Renal cortex interstitium (tissue), 15 donors: ENCODE results near the gene FDPS. TPM values are rescaled to one million over a fixed set of nuclear protein-coding genes. Genes with fewer than 3 reads are reported as not detected.

Experiments
- DNase-seq, 11 donors: peaks; one replicate each; pipeline ENCODE4 v3.0.0-alpha.2; 2013; ENCODE audit warnings: low read depth in 9 of 11, low spot score in 4 of 11; ENCODE audit errors: extremely low read depth in 1 of 11
- long read RNA-seq, 16 experiments: transcript quantifications; one replicate each; lab custom pipeline, GENCODE V29; 2026
- polyA plus RNA-seq, 3 donors: library from polyadenylated mRNA; unstranded; fragments of 120-200 nt; gene quantifications; one replicate each; pipeline ENCODE4 v1.2.1, GENCODE V29; 2013; ENCODE audit not compliant: insufficient read length in 3 of 3

The FDPS gene
- 100 to 1,000 TPM; 169 to 212 (median 174) TPM for polyA plus RNA-seq
- long read RNA-seq, donor 1, transcript FDPS-206 (10 exons, 1,178 nt) = major isoform, 17 of 81 reads
- long read RNA-seq, donor 1, transcript FDPS-214 (2 exons, 475 nt) = minor isoform, 7 of 81 reads
- long read RNA-seq, donor 1, partial matches to known transcripts = 43 of 81 reads
- long read RNA-seq, donor 1, other reads (novel, unspliced or antisense) = 0 of 81 reads
- long read RNA-seq, donor 2, transcript FDPS-203 (10 exons, 1,256 nt) = minor isoform, 11 of 71 reads
- long read RNA-seq, donor 2, transcript FDPS-206 (10 exons, 1,178 nt) = major isoform, 22 of 71 reads
- long read RNA-seq, donor 2, transcript FDPS-214 (2 exons, 475 nt) = minor isoform, 7 of 71 reads
- long read RNA-seq, donor 2, partial matches to known transcripts = 23 of 71 reads
- long read RNA-seq, donor 2, other reads (novel, unspliced or antisense) = 0 of 71 reads
- long read RNA-seq, donor 3, transcript FDPS-203 (10 exons, 1,256 nt) = minor isoform, 18 of 144 reads
- long read RNA-seq, donor 3, transcript FDPS-206 (10 exons, 1,178 nt) = major isoform, 38 of 144 reads
- long read RNA-seq, donor 3, transcript FDPS-221 (10 exons, 1,198 nt) = minor isoform, 6 of 144 reads
- long read RNA-seq, donor 3, partial matches to known transcripts = 77 of 144 reads
- long read RNA-seq, donor 3, other reads (novel, unspliced or antisense) = 0 of 144 reads
- long read RNA-seq, donor 4, transcript FDPS-203 (10 exons, 1,256 nt) = minor isoform, 7 of 109 reads
- long read RNA-seq, donor 4, transcript FDPS-221 (10 exons, 1,198 nt) = minor isoform, 5 of 109 reads
- long read RNA-seq, donor 4, transcript FDPS-206 (10 exons, 1,178 nt) = major isoform, 20 of 109 reads
- long read RNA-seq, donor 4, partial matches to known transcripts = 69 of 109 reads
- long read RNA-seq, donor 4, other reads (novel, unspliced or antisense) = 0 of 109 reads
- long read RNA-seq, donor 5 = 0 reads
- long read RNA-seq, donor 6, transcript FDPS-221 (10 exons, 1,198 nt) = minor isoform, 6 of 159 reads
- long read RNA-seq, donor 6, transcript FDPS-206 (10 exons, 1,178 nt) = major isoform, 18 of 159 reads
- long read RNA-seq, donor 6, transcript FDPS-203 (10 exons, 1,256 nt) = minor isoform, 15 of 159 reads
- long read RNA-seq, donor 6, transcript FDPS-214 (2 exons, 475 nt) = minor isoform, 8 of 159 reads
- long read RNA-seq, donor 6, partial matches to known transcripts = 103 of 159 reads
- long read RNA-seq, donor 6, other reads (novel, unspliced or antisense) = 0 of 159 reads
- long read RNA-seq, donor 7, transcript FDPS-214 (2 exons, 475 nt) = minor isoform, 8 of 135 reads
- long read RNA-seq, donor 7, transcript FDPS-206 (10 exons, 1,178 nt) = major isoform, 25 of 135 reads
- long read RNA-seq, donor 7, transcript FDPS-221 (10 exons, 1,198 nt) = minor isoform, 6 of 135 reads
- long read RNA-seq, donor 7, transcript FDPS-203 (10 exons, 1,256 nt) = minor isoform, 17 of 135 reads
- long read RNA-seq, donor 7, partial matches to known transcripts = 68 of 135 reads
- long read RNA-seq, donor 7, other reads (novel, unspliced or antisense) = 0 of 135 reads
- long read RNA-seq, donor 8, transcript FDPS-206 (10 exons, 1,178 nt) = major isoform, 42 of 192 reads
- long read RNA-seq, donor 8, transcript FDPS-203 (10 exons, 1,256 nt) = minor isoform, 24 of 192 reads
- long read RNA-seq, donor 8, transcript FDPS-214 (2 exons, 475 nt) = minor isoform, 9 of 192 reads
- long read RNA-seq, donor 8, transcript FDPS-215 (4 exons, 680 nt) = minor isoform, 9 of 192 reads
- long read RNA-seq, donor 8, partial matches to known transcripts = 92 of 192 reads
- long read RNA-seq, donor 8, other reads (novel, unspliced or antisense) = 0 of 192 reads
- long read RNA-seq, donor 9, transcript FDPS-203 (10 exons, 1,256 nt) = minor isoform, 11 of 104 reads
- long read RNA-seq, donor 9, transcript FDPS-214 (2 exons, 475 nt) = minor isoform, 5 of 104 reads
- long read RNA-seq, donor 9, transcript FDPS-206 (10 exons, 1,178 nt) = major isoform, 23 of 104 reads
- long read RNA-seq, donor 9, partial matches to known transcripts = 58 of 104 reads
- long read RNA-seq, donor 9, other reads (novel, unspliced or antisense) = 0 of 104 reads
- long read RNA-seq, donor 10, transcript FDPS-221 (10 exons, 1,198 nt) = minor isoform, 6 of 146 reads
- long read RNA-seq, donor 10, transcript FDPS-214 (2 exons, 475 nt) = minor isoform, 9 of 146 reads
- long read RNA-seq, donor 10, transcript FDPS-203 (10 exons, 1,256 nt) = minor isoform, 12 of 146 reads
- long read RNA-seq, donor 10, transcript FDPS-206 (10 exons, 1,178 nt) = major isoform, 26 of 146 reads
- long read RNA-seq, donor 10, partial matches to known transcripts = 85 of 146 reads
- long read RNA-seq, donor 10, other reads (novel, unspliced or antisense) = 0 of 146 reads
- long read RNA-seq, donor 11, transcript FDPS-215 (4 exons, 680 nt) = minor isoform, 7 of 115 reads
- long read RNA-seq, donor 11, transcript FDPS-203 (10 exons, 1,256 nt) = minor isoform, 9 of 115 reads
- long read RNA-seq, donor 11, transcript FDPS-206 (10 exons, 1,178 nt) = major isoform, 23 of 115 reads
- long read RNA-seq, donor 11, transcript FDPS-221 (10 exons, 1,198 nt) = minor isoform, 6 of 115 reads
- long read RNA-seq, donor 11, partial matches to known transcripts = 63 of 115 reads
- long read RNA-seq, donor 11, other reads (novel, unspliced or antisense) = 0 of 115 reads
- long read RNA-seq, donor 12, transcript FDPS-203 (10 exons, 1,256 nt) = major isoform, 9 of 44 reads
- long read RNA-seq, donor 12, transcript FDPS-214 (2 exons, 475 nt) = minor isoform, 6 of 44 reads
- long read RNA-seq, donor 12, transcript FDPS-206 (10 exons, 1,178 nt) = minor isoform, 7 of 44 reads
- long read RNA-seq, donor 12, partial matches to known transcripts = 19 of 44 reads
- long read RNA-seq, donor 12, other reads (novel, unspliced or antisense) = 0 of 44 reads
- long read RNA-seq, donor 13, transcript FDPS-206 (10 exons, 1,178 nt) = major isoform, 36 of 150 reads
- long read RNA-seq, donor 13, transcript FDPS-214 (2 exons, 475 nt) = minor isoform, 12 of 150 reads
- long read RNA-seq, donor 13, transcript FDPS-203 (10 exons, 1,256 nt) = minor isoform, 17 of 150 reads
- long read RNA-seq, donor 13, transcript FDPS-221 (10 exons, 1,198 nt) = minor isoform, 5 of 150 reads
- long read RNA-seq, donor 13, partial matches to known transcripts = 64 of 150 reads
- long read RNA-seq, donor 13, other reads (novel, unspliced or antisense) = 0 of 150 reads
- long read RNA-seq, donor 14, transcript FDPS-214 (2 exons, 475 nt) = minor isoform, 5 of 101 reads
- long read RNA-seq, donor 14, transcript FDPS-203 (10 exons, 1,256 nt) = minor isoform, 13 of 101 reads
- long read RNA-seq, donor 14, transcript FDPS-206 (10 exons, 1,178 nt) = major isoform, 24 of 101 reads
- long read RNA-seq, donor 14, transcript FDPS-221 (10 exons, 1,198 nt) = minor isoform, 5 of 101 reads
- long read RNA-seq, donor 14, partial matches to known transcripts = 47 of 101 reads
- long read RNA-seq, donor 14, other reads (novel, unspliced or antisense) = 0 of 101 reads
- long read RNA-seq, donor 15, transcript FDPS-203 (10 exons, 1,256 nt) = minor isoform, 7 of 64 reads
- long read RNA-seq, donor 15, transcript FDPS-206 (10 exons, 1,178 nt) = major isoform, 14 of 64 reads
- long read RNA-seq, donor 15, transcript FDPS-214 (2 exons, 475 nt) = minor isoform, 5 of 64 reads
- long read RNA-seq, donor 15, partial matches to known transcripts = 30 of 64 reads
- long read RNA-seq, donor 15, other reads (novel, unspliced or antisense) = 0 of 64 reads
- long read RNA-seq, donor 16, transcript FDPS-214 (2 exons, 475 nt) = minor isoform, 9 of 344 reads
- long read RNA-seq, donor 16, transcript FDPS-206 (10 exons, 1,178 nt) = major isoform, 53 of 344 reads
- long read RNA-seq, donor 16, transcript FDPS-203 (10 exons, 1,256 nt) = minor isoform, 28 of 344 reads
- long read RNA-seq, donor 16, transcript FDPS-215 (4 exons, 680 nt) = minor isoform, 12 of 344 reads
- long read RNA-seq, donor 16, partial matches to known transcripts = 227 of 344 reads
- long read RNA-seq, donor 16, other reads (novel, unspliced or antisense) = 0 of 344 reads

DNA sequence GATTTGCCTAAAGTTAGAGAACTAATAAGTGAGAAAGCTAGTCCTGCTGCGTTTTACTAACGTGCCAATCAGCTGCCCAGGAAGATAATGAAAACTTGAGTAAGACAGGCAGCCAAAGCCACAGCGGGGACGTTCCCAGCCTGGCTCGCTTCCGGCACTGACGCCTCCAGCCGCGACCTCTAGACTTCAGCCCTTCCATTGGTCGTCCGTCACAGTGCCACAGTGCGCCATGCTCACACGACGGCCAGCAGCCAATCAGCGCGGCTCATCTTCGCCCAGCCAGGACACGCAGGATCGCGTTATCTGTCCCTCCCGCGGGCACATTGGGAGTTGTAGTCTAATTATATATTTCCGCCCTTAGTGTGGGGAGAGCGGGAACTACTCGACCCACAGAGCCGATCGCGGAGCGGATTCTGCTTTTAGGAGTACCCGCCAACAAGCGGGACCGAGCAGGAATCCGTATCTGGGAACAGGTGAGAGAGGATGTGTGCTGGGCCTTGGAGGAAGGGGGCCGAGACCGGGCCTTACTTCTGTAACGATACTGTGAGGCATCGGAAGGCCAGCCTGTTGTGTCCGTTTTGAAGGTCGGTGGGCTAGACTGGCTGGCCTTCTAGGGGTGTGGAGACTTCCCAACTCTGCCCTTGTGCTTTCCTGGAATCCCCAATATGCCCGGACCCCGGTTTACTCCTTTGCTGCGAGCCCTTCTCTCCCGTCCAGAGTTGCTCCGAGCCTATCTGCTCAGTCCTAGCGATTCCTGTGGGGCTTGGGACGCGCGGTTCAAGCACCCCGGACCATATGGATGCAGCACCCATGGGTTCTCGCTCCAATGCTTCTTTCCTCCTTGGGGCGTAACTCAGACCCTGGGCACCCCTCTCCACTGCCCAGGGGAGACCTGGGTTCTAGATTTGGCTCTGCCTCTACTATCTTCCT, at the start of gene FDPS:
FDPS (plus strand) TSS at position 374 of the 930 bp plus-strand sequence. CDS start 924 bp downstream, outside the sequence.
- DNase-seq = peak; percentile 88 to 99 (median 98)

DNA sequence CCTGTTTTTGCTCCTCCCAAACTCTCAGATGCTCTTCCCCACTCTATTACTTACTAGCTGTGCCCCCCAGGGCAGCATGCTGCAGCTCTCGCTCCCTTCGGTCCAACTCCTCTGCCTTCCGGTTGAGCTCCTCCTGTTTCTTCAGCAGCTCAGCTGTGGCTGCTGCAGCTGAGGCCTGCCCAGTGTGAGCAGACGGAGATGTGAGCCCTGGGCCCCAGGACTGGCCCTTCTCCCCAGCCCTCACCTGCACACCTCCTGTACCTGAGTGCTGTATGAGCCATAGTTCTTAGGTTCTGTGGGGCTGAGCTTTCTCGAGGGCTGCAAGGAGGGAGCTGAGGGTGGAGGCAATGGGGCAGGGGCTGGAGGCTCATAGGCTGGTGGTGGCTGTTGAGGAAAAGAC, 48.4 kb upstream of the FDPS start:
- DNase-seq = no peak

DNA sequence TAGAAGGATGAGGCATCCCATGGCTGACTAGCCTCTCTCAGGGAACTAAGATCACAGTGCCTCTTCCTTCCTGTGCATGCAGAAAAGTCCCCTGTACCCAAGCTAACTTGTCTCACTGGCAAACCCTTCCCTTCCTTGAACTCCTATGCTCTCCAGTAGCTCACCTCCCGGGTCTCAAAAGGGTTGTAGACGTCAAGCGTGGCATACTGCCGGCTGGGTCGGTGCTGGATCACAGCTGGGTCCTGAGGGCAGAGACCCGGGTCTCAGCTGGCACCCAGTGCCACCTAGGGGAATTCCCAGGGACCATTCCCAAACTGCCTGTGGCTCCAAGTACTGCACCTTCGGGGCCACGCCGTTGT, 47.2 kb upstream of the FDPS start:
- peak in 1 of 11 donors; percentile 11 for DNase-seq

DNA sequence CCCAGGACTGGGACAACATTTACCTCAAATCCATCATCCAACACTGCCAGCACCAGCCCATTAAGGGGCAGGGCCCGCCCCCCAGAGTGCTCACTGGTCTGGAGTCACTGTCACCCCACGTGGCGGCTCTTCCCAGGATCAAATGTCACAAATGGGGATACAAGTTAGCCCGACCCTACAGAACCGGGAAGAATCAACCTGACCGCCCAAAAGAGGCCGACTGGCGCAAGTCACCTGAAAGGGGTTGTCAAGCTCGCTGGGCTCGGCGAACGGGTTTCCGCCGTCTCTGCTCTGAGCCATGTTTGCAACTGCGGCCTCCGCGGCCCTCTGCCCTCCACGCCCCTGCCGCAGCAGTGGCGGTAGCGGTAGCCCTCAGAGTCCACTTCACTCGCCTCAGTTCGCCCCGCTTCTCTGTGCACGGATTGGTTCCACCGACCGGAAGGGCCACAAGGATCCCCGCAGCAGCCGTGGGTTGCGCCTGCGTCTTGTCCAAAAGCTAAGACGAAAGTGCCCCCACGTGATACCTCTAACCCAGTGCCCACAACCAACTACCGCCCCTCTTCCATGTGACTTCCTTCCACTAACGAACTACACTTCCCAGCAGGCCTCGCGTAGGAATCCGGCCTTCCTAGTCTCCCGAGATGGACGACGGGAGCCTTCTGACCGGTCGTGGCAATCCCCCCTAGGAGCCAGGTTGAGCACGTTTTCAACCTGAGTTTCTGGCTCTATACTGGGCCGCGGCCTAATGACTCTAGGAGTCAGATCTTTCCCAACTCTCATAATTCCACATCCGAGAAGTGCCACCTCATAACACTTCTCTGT, 46.6 kb upstream of the FDPS start, which contains the start of gene SCAMP3:
SCAMP3 (minus strand) TSS at position 509 of the 822 bp plus-strand sequence; CDS start at position 300, 209 bp downstream.
- peak in 10 of 11 donors; percentile 89 to 99 (median 95) for DNase-seq

DNA sequence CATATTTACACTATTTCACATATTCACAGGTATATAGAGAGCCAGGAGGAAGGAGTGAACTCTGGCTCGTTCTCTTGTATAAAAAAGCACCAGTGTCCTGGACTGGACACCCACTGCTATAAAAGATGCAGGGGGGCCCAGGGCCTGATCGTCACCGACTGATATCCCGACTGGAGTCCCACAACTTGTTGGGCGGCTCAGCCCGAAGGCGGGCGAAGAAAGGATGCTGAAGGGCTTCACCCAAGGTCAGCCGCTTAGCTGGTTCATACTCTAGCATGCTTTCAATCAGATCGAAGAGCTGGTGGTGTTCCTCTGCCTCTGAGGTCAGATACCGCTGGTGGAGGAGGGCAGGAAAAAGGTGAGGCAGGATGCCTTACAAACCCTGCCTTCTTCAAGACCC, 45.6 kb upstream of the FDPS start:
- no peak for DNase-seq

DNA sequence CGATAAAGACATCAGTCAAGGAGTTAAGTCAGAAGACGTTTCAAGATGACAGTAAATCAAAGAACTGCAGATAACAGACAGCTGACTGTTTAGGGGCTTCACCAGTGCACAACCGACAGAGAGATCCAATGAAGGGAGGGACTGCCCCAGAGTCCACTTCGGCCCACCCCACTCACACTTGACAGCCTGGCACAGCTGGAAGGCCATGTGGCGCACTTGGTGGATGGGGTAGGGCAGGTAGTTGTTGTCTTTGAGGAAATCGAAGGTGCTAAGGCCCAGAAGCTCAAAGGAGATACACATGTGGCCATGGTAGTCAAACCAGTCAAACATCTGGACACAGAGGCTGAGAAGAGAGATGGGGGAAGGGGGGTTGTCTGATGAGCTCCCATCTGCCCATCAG, 42.1 kb upstream of the FDPS start:
- no peak for DNase-seq

DNA sequence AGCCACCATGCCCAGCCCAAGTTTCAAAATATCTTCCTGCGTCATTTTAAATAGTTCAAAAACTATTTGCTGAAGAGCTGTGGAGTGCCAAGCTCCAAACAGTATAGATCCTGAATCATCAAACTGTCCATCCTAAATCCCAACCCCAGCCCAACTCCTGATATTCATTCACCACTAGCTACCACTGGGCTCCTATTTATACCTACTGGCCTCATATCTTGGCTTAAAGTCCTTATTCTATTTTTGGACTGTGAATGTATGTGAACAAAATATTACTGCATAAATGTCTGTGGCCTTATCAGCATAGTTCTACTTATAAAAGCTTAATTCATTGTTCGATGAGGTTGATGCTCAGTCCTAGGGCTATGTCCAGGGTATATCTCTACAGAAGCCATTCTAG, 41.3 kb upstream of the FDPS start:
- DNase-seq = no peak

DNA sequence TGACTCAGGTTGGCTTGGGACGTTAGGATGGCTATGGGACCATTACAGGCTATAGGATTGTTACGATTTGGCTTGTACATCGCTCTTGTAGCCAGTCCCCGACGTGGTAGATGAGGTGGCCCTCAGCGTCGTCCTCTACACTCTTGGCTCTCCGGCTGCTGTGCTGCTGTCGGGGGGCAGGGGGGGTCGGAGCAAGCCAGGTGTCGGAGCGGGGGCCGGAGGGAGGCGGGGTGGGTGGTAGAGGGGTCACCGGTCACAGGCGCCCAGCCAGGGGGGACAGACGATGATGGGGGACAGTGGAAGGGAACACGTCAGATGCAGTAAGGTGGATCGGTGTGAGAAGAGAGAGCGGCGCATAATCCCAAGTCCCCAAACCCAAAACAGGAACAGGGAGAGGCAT, 40.0 kb upstream of the FDPS start:
- DNase-seq = no peak

DNA sequence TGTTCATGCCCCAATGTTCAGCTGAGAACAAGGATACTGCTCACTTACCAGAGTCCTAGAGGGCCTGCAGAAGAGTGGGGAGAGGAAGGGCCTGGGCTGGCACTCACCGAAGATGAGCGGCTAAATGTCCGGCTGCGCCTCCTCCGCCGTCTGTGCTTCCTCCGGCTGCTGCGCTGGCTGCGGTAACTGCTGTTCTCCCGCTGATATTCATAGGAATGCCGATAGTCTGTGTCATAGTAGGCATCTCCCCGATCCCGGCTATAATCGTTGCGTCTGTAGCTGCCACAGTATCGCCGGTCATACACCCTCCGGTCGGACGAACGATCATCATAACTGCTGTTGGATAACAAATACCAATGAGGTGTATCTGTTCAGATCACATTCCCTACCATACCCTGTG, 39.3 kb upstream of the FDPS start:
- no peak for DNase-seq

DNA sequence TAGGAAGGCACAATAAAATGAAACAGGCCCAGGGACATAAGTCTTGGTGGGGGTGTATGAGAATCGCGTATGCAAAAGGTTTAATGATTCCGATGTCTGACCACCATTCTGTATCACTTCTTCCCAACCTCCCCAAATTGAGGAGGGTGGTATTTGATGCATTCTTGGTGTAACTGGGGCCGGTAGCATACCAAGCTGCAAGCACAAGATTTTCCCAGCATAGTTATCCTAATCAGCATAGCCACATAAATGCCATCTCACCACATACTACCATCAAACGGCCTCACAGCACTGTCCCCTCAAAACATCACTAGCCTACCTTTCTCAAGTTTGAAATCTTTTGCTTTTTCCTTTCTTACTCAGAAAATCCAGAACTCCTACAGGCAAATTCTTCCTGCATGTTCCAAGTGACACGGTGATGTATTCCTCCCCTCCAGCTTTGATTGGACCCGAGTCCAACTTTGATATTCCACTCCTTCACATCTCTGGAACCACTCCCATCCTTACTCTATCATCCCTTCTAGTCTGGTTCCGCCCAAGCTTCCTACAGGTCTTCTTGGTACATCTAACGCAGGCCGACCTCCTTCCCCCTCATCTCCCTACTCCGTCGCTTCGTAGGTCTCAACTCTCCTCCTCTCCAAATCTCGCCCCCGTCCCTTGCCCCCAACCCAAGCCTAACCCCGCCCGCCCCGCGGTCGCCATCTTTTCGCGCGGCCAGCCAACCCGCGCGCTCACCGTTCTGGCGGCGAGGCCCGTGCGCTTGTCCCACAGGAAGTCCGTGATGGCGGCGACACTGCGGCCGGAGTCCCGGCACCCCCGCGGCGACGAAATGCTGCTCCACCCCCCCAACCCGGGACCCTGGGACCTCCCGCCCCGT, 36.0 kb upstream of the FDPS start:
- DNase-seq = peak in 2 of 11 donors; percentile 37 to 49
